Transverse colon (tissue), 4 donors: ENCODE measurements around the gene MYH14.

Experiments used
- EP300 ChIP-seq: sonication (generic); formaldehyde crosslinking; IDR thresholded peaks from one replicate; pipeline ENCODE4 v1.6.1; 2017; ENCODE audit warnings: antibody characterized with exemption, low read depth
- POLR2A ChIP-seq: fragments of 450-650 bp; IDR thresholded peaks from one replicate; pipeline ENCODE4 v1.6.1; 2016; ENCODE audit warnings: antibody characterized with exemption, mild to moderate bottlenecking, moderate library complexity
- POLR2AphosphoS5 ChIP-seq, 3 donors: sonication (generic); formaldehyde crosslinking; IDR thresholded peaks; one replicate each; pipeline ENCODE4 v1.6.1; 2016; ENCODE audit warnings: antibody characterized with exemption in 3 of 3
- TF ChIP-seq, protein P1 (sequence below), 5 experiments: fragments of 200-600 bp in 3 of 5; fragments of 450-650 bp in 2 of 5; sonication (generic) in 3 of 5; IDR thresholded peaks; 1 replicate in 2 of 5; 2 replicates in 3 of 5; pipeline ENCODE4 v1.5.1; 2016 to 2017; ENCODE audit warnings: antibody characterized with exemption in 5 of 5, inconsistent platforms in 3 of 5, mild to moderate bottlenecking in 2 of 5, moderate library complexity in 1 of 5

DNA sequence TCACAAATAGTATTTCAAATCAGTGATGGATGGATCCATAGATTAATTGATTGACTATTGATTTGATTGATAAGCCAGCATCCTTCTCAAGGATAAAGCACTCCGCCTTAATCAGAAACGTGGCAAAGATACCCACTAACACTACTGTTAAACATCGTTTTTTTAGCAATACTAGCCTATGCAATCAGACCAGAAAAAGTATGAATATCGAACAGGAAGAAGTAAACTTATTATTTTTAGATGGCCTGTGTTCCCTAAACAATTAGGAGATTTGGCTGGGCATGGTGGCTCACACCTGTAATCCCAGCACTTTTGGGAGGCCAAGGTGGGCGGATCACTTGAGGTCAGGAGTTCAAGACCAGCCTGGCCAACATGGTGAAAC is 49.5 kb downstream of the MYH14 start:
- TF ChIP-seq POLR2AphosphoS5 (IDR thresholded peaks at IDR 0.05): no peak
- no peak for TF ChIP-seq POLR2A
- TF ChIP-seq, protein P1, sequence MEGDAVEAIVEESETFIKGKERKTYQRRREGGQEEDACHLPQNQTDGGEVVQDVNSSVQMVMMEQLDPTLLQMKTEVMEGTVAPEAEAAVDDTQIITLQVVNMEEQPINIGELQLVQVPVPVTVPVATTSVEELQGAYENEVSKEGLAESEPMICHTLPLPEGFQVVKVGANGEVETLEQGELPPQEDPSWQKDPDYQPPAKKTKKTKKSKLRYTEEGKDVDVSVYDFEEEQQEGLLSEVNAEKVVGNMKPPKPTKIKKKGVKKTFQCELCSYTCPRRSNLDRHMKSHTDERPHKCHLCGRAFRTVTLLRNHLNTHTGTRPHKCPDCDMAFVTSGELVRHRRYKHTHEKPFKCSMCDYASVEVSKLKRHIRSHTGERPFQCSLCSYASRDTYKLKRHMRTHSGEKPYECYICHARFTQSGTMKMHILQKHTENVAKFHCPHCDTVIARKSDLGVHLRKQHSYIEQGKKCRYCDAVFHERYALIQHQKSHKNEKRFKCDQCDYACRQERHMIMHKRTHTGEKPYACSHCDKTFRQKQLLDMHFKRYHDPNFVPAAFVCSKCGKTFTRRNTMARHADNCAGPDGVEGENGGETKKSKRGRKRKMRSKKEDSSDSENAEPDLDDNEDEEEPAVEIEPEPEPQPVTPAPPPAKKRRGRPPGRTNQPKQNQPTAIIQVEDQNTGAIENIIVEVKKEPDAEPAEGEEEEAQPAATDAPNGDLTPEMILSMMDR (IDR thresholded peaks at IDR 0.05): no peak
- no peak for TF ChIP-seq EP300
